Testis (tissue), 3 donors: ENCODE data around the gene MYH9. TPM values are rescaled to one million over a fixed set of nuclear protein-coding genes. Genes with fewer than 3 reads are reported as not detected.

Experiments used
- DNase-seq: peaks from one replicate; pipeline ENCODE4 v3.0.0-alpha.2; 2019
- H3K27ac ChIP-seq, 2 donors: fragments of 200-600 bp; sonication (generic); one replicate each; pipeline ENCODE4 v1.5.1; 2019
- H3K27me3 ChIP-seq: fragments of 200-600 bp; sonication (generic); one replicate; pipeline ENCODE4 v1.5.1; 2019
- H3K36me3 ChIP-seq: fragments of 200-600 bp; sonication (generic); one replicate; pipeline ENCODE4 v1.5.1; 2017; ENCODE audit warnings: low read depth; ENCODE audit errors: missing control alignments
- H3K4me1 ChIP-seq: fragments of 200-600 bp; sonication (generic); one replicate; pipeline ENCODE4 v1.5.1; 2019
- H3K4me3 ChIP-seq, 2 donors: fragments of 200-600 bp; sonication (generic); one replicate each; pipeline ENCODE4 v1.5.1; 2017 to 2019
- H3K9me3 ChIP-seq: fragments of 200-600 bp; sonication (generic); one replicate; pipeline ENCODE4 v1.5.1; 2017
- CTCF ChIP-seq, 3 experiments: fragments of 450-650 bp in 2 of 3; fragments of 200-600 bp in 1 of 3; sonication (generic) in 1 of 3; IDR thresholded peaks; one replicate each; pipeline ENCODE4 v1.5.1; 2016 to 2019; ENCODE audit warnings: antibody characterized with exemption in 3 of 3, mild to moderate bottlenecking in 2 of 3, moderate library complexity in 1 of 3
- POLR2A ChIP-seq: fragments of 450-650 bp; IDR thresholded peaks from one replicate; pipeline ENCODE4 v1.6.1; 2017; ENCODE audit warnings: antibody characterized with exemption, mild to moderate bottlenecking, moderate library complexity
- whole genome bisulfite sequencing, 2 donors: methylation state at CpG; one replicate each; pipeline ENCODE4 v1.1.5; 2018; 5-methylcytosine and 5-hydroxymethylcytosine counted together
- intact Hi-C: fragments of 100-400 bp; cut with DNase I; formaldehyde crosslinking; loops from one replicate; pipeline ENCODE4 v1.15.1; 2023; ENCODE audit warnings: low total_unique reads
- polyA plus RNA-seq: library from polyadenylated mRNA; stranded (reverse); fragments of 350-450 nt; fragmentation: Illumina TruSeq; extraction: RNeasy Lipid Tissue Mini Kit (QIAGEN cat#74804); gene quantifications from one replicate; pipeline ENCODE4 v1.2.3, GENCODE V29; 2014; ENCODE audit warnings: low read depth, low replicate concordance; ENCODE audit not compliant: insufficient read depth
- total RNA-seq, 2 donors: library from RNA; depleted of rRNA; stranded (reverse); fragments of >200 nt; gene quantifications; one replicate each; pipeline ENCODE4 v1.2.3, GENCODE V29; 2016

MYH9 gene
- total and polyA plus RNA-seq, 3 donors from 2014 or later: 129 to 146 (median 141) TPM

GRCh38 chr22:36409056-36409455, 21.3 kb upstream of the MYH9 start:
- Histone ChIP-seq H3K36me3 (no peaks in the 10 kb centered on the region), H3K4me3 (no peak overlapping the region), H3K9me3 (no peaks in the 10 kb centered on the region), H3K4me1 (peaks cover 4% of the 10 kb centered on the region), H3K27ac (no peak overlapping the region), H3K27me3 (no peaks in the 10 kb centered on the region)
- DNase-seq: no peak
- intact Hi-C loops: no loop called here
- no peak for TF ChIP-seq POLR2A
- no peak for TF ChIP-seq CTCF (IDR thresholded peaks at IDR 0.05)
- WGBS, 2 donors: 69 to 80% methylated on average over 2 of the region's 2 CpGs

GRCh38 chr22:36406721-36407120, 19.0 kb upstream of the MYH9 start:
- intact Hi-C loops: no loop called here
- peaks cover 4% of the 10 kb centered on the region for H3K4me1 ChIP-seq
- no peaks in the 10 kb centered on the region for H3K9me3 ChIP-seq
- DNase-seq: no peak
- no peaks in the 10 kb centered on the region for H3K27me3 ChIP-seq
- WGBS, 2 donors: 74 to 76% methylated on average over 5 to 6 of the region's 6 CpGs
- no peaks in the 10 kb centered on the region for H3K36me3 ChIP-seq
- no peak overlapping the region for H3K27ac ChIP-seq
- H3K4me3 ChIP-seq: no peak overlapping the region
- TF ChIP-seq CTCF (IDR thresholded peaks at IDR 0.05) (no peak), POLR2A (no peak)

- 74 to 79% methylated on average over 9 of the region's 9 CpGs for WGBS, 2 donors
- Histone ChIP-seq H3K9me3 (no peaks in the 10 kb centered on the region), H3K27me3 (no peaks in the 10 kb centered on the region), H3K4me1 (peaks cover 4% of the 10 kb centered on the region), H3K27ac (no peak overlapping the region), H3K36me3 (no peaks in the 10 kb centered on the region), H3K4me3 (no peak overlapping the region)
- TF ChIP-seq CTCF (IDR thresholded peaks at IDR 0.05): no peak
- no peak for TF ChIP-seq POLR2A
- DNase-seq: no peak
- intact Hi-C loops: no loop called here
These were observed 18.1 kb upstream of the MYH9 start for GRCh38 chr22:36405671-36406538.

GRCh38 chr22:36405221-36405661, 17.5 kb upstream of the MYH9 start:
- intact Hi-C loops: no loop called here
- WGBS, 2 donors: 87% methylated on average over 6 of the region's 6 CpGs
- peaks cover 2% of the 10 kb centered on the region for H3K4me1 ChIP-seq
- TF ChIP-seq CTCF (IDR thresholded peaks at IDR 0.05) (no peak), POLR2A (no peak)
- no peak for DNase-seq
- no peaks in the 10 kb centered on the region for H3K9me3 ChIP-seq
- H3K27me3 ChIP-seq: no peaks in the 10 kb centered on the region
- H3K27ac ChIP-seq: no peak overlapping the region
- no peak overlapping the region for H3K4me3 ChIP-seq
- H3K36me3 ChIP-seq: no peaks in the 10 kb centered on the region

GRCh38 chr22:36404446-36404845, 16.7 kb upstream of the MYH9 start:
- Histone ChIP-seq H3K27me3 (no peaks in the 10 kb centered on the region), H3K4me1 (no peaks in the 10 kb centered on the region), H3K36me3 (no peaks in the 10 kb centered on the region), H3K9me3 (no peaks in the 10 kb centered on the region), H3K27ac (no peak overlapping the region), H3K4me3 (no peak overlapping the region)
- WGBS, 2 donors: 90 to 91% methylated on average over 7 of the region's 8 CpGs
- DNase-seq: no peak
- intact Hi-C loops: no loop called here
- no peak for TF ChIP-seq POLR2A
- TF ChIP-seq CTCF (IDR thresholded peaks at IDR 0.05): no peak
